ENCODE results near the gene RAB21.

RAB21 gene

DNA sequence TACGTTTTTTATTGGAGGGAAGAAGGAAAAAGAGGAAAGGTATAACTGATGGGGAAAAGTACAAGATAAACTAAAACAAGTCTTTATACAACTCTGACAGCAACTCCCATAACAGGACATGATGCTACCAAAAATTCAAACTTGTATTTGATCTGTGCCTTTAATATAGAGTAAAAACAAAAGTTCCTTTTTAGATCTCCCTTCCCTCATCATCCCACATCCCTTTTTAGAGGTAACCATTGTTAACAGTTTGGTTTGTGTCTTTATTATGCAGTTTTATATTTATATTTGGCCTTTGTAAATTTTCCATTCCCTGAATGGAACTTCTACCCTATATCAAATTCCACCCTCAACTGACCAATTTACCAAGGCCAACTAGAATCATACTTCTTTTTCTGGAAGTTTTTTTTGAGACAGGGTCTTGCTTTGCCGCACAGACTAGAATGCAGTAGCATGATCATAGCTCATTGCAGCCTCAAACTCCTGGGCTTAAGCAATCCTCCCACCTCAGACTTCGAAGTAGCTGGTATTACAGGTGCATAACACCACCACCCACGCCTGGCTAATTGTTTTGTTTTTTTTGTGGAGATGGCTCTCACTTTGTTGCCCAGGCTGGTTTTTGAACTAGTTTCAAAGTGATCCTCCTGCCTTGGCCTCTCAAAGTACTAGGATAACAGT, 36.9 kb downstream of the RAB21 start:
- Histone ChIP-seq H3K4me1 (ENCODE audit: insufficient read depth, low read length, poor library complexity, severe bottlenecking) (peaks cover 35% of the 10 kb centered on the region), H3K4me2 (ENCODE audit: low read depth, low read length, poor library complexity, severe bottlenecking) (no peak overlapping the region), H3K36me3 (ENCODE audit: insufficient read depth, low read length) (peaks cover under 1% of the 10 kb centered on the region; the same call in 1 of the 2 replicates), H3K4me3 (ENCODE audit: low read length, poor library complexity, severe bottlenecking) (no peak overlapping the region), H3K79me2 (ENCODE audit: insufficient read depth, low read length) (no peaks in the 10 kb centered on the region), H3K27me3 (ENCODE audit: insufficient read depth, low read length, poor library complexity, severe bottlenecking) (no peaks in the 10 kb centered on the region), H3F3A (ENCODE audit: low read depth) (peaks cover 14% of the 10 kb centered on the region; the same call in 1 of the 2 replicates), H2AFZ (ENCODE audit: low read length) (no peak overlapping the region), H3K9me2 (replicated peaks; ENCODE audit: low read depth, low read length) (no peaks in the 10 kb centered on the region), H4K20me1 (ENCODE audit: insufficient read depth, low read length, poor library complexity, severe bottlenecking) (no peaks in the 10 kb centered on the region), H3K9me3 (ENCODE audit: insufficient read depth, low read depth, low read length) (no peaks in the 10 kb centered on the region), H3K9ac (ENCODE audit: low read depth, low read length, poor library complexity, severe bottlenecking) (no peak overlapping the region)
- TF ChIP-seq, protein P1, sequence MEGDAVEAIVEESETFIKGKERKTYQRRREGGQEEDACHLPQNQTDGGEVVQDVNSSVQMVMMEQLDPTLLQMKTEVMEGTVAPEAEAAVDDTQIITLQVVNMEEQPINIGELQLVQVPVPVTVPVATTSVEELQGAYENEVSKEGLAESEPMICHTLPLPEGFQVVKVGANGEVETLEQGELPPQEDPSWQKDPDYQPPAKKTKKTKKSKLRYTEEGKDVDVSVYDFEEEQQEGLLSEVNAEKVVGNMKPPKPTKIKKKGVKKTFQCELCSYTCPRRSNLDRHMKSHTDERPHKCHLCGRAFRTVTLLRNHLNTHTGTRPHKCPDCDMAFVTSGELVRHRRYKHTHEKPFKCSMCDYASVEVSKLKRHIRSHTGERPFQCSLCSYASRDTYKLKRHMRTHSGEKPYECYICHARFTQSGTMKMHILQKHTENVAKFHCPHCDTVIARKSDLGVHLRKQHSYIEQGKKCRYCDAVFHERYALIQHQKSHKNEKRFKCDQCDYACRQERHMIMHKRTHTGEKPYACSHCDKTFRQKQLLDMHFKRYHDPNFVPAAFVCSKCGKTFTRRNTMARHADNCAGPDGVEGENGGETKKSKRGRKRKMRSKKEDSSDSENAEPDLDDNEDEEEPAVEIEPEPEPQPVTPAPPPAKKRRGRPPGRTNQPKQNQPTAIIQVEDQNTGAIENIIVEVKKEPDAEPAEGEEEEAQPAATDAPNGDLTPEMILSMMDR (conservative IDR thresholded peaks at IDR 0.05; ENCODE audit: low read length): no peak
- no peak for TF ChIP-seq EZH2phosphoT487 (IDR thresholded peaks at IDR 0.05; ENCODE audit: borderline replicate concordance)

GRCh38 chr12:71792599-71792998, 37.9 kb downstream of the RAB21 start:
- Histone ChIP-seq H3K9me2 (replicated peaks; ENCODE audit: low read depth, low read length) (no peaks in the 10 kb centered on the region), H3K79me2 (ENCODE audit: insufficient read depth, low read length) (no peaks in the 10 kb centered on the region), H3K4me1 (ENCODE audit: insufficient read depth, low read length, poor library complexity, severe bottlenecking) (peaks cover 25% of the 10 kb centered on the region), H3K4me3 (ENCODE audit: low read length, poor library complexity, severe bottlenecking) (no peak overlapping the region), H3K4me2 (ENCODE audit: low read depth, low read length, poor library complexity, severe bottlenecking) (no peak overlapping the region), H4K20me1 (ENCODE audit: insufficient read depth, low read length, poor library complexity, severe bottlenecking) (no peaks in the 10 kb centered on the region), H3K9me3 (ENCODE audit: insufficient read depth, low read depth, low read length) (no peaks in the 10 kb centered on the region), H3F3A (ENCODE audit: low read depth) (0 out of 2 replicates have a peak, but pooled peaks cover 6% of the 10 kb centered on the region), H3K9ac (ENCODE audit: low read depth, low read length, poor library complexity, severe bottlenecking) (no peak overlapping the region), H3K27me3 (ENCODE audit: insufficient read depth, low read length, poor library complexity, severe bottlenecking) (no peaks in the 10 kb centered on the region), H3K36me3 (ENCODE audit: insufficient read depth, low read length) (no peaks in the 10 kb centered on the region), H2AFZ (ENCODE audit: low read length) (no peak overlapping the region)
- TF ChIP-seq EZH2phosphoT487 (IDR thresholded peaks at IDR 0.05; ENCODE audit: borderline replicate concordance): no peak
- TF ChIP-seq, protein P1 (conservative IDR thresholded peaks at IDR 0.05; ENCODE audit: low read length): no peak

DNA sequence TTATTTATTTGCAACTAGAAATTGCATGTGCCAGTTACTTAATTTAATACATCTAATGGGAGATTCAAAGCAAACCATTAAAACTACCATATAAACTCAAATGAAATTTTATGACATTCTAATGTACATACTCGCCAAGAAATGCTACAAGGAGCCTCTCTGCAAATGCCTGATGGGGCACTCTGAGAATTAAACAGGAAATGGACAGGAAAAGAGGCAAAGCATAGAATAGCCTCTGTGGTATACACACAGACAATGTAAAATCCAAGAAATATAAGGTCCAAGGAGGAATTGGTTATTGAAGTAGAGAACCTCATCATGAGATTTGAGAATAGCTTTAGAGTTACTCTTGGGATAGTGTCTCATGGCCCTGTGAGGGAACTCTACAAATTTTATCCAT, 41.2 kb downstream of the RAB21 start:
- TF ChIP-seq, protein P1 (conservative IDR thresholded peaks at IDR 0.05; ENCODE audit: low read length): no peak
- TF ChIP-seq EZH2phosphoT487 (IDR thresholded peaks at IDR 0.05; ENCODE audit: borderline replicate concordance): no peak
- H3K9ac ChIP-seq (ENCODE audit: low read depth, low read length, poor library complexity, severe bottlenecking): no peak overlapping the region
- H3K27me3 ChIP-seq (ENCODE audit: insufficient read depth, low read length, poor library complexity, severe bottlenecking): no peaks in the 10 kb centered on the region
- H3K4me2 ChIP-seq (ENCODE audit: low read depth, low read length, poor library complexity, severe bottlenecking): peak overlapping the region; percentile 56
- no peaks in the 10 kb centered on the region for H4K20me1 ChIP-seq (ENCODE audit: insufficient read depth, low read length, poor library complexity, severe bottlenecking)
- peak overlapping the region; percentile 28 for H3K4me3 ChIP-seq (ENCODE audit: low read length, poor library complexity, severe bottlenecking)
- no peaks in the 10 kb centered on the region for H3K79me2 ChIP-seq (ENCODE audit: insufficient read depth, low read length)
- H3K9me3 ChIP-seq (ENCODE audit: insufficient read depth, low read depth, low read length): no peaks in the 10 kb centered on the region
- no peaks in the 10 kb centered on the region for H3K36me3 ChIP-seq (ENCODE audit: insufficient read depth, low read length)
- no peaks in the 10 kb centered on the region for H3K9me2 ChIP-seq (replicated peaks; ENCODE audit: low read depth, low read length)
- no peak overlapping the region for H2AFZ ChIP-seq (ENCODE audit: low read length)
- H3K4me1 ChIP-seq (ENCODE audit: insufficient read depth, low read length, poor library complexity, severe bottlenecking): peaks cover 21% of the 10 kb centered on the region
- H3F3A ChIP-seq (ENCODE audit: low read depth): no peaks in the 10 kb centered on the region
